AG04450 (cell line): ENCODE results near the gene ATXN1. TPM values are rescaled to one million over a fixed set of nuclear protein-coding genes. Genes with fewer than 3 reads are reported as not detected.

Experiments
- CTCF ChIA-PET: fragments of 300-600, 350-600 bp; formaldehyde crosslinking; extraction: SDS; loops from one replicate; lab custom pipeline; 2022; ENCODE audit warnings: antibody characterized with exemption, inconsistent platforms; lab: Charles Lee
- POLR2A ChIA-PET: fragments of 350-600 bp; formaldehyde crosslinking; extraction: SDS; loops from one replicate; lab custom pipeline; 2021; ENCODE audit warnings: antibody characterized with exemption, inconsistent platforms; lab: Yijun Ruan, JAX
- DNase-seq: peaks from one replicate; pipeline ENCODE4 v3.0.0-alpha.2; 2011; ENCODE audit warnings: low read depth, low spot score
- H3K27ac ChIP-seq: one replicate; pipeline ENCODE4 v1.5.1; 2012; ENCODE audit warnings: low read depth, low read length, control low read depth
- H3K27me3 ChIP-seq: one replicate; pipeline ENCODE4 v1.6.0; 2012; ENCODE audit warnings: low read length; ENCODE audit not compliant: control insufficient read depth, insufficient read depth
- H3K4me3 ChIP-seq: 2 replicates; pipeline ENCODE4 v1.5.1; 2011; ENCODE audit warnings: mild to moderate bottlenecking, low read depth, low read length, control low read depth
- H3K9me3 ChIP-seq: 2 replicates; pipeline ENCODE4 v1.5.1; 2012; ENCODE audit warnings: low read length; ENCODE audit not compliant: control insufficient read depth, insufficient read depth
- polyA plus RNA-seq: library from polyadenylated mRNA; depleted of rRNA; stranded (reverse); fragments of >200 nt; gene quantifications from 2 replicates; pipeline ENCODE4 v1.2.3, GENCODE V29; 2011
- TF ChIP-seq, protein P1 (sequence below): IDR thresholded peaks from 2 replicates; pipeline ENCODE4 v1.5.1; 2011; ENCODE audit warnings: low read depth, low read length, control low read depth, inconsistent platforms

ATXN1 gene
- polyA plus RNA-seq, 1 experiment, result 12.6 TPM

DNA sequence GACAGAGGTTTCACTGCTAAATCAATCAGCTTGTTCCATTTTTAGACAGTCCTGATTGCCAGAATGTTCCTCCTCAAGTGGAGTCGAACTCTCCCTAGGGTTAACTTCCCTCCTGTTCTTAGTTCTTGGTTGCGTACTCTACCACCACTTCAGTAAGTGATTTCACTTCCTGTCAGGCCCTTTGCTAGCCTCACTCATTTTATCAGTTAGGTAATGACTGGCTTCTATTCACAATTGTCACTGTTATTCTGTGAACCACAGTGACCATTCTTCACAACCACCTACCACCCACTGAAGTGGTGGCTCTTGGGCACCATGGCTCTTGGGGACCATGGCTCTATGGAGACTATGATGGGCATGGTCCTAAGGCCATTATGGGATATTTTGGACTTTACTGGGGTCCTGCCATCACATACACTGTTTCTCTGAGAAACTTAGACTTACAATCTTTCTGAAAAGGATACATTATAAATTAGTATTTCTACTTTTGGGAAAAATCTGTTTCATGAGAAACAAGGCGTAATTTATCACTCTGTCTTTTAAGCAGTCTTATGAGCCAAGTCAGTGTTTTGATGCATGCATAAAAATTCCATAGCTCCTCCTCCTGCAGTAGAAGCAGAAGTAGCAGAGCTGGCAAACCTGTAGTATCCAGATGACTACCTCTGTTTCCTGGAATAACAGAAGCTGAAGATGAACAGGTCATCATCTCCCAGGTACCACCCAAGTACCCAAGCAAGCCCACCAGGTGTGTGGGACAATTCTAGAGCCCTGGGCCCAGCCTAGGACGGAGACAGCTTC, 66.3 kb downstream of the ATXN1 start:
- no peaks in the 10 kb centered on the region for H3K9me3 ChIP-seq
- no peak overlapping the region for H3K4me3 ChIP-seq
- CTCF ChIA-PET, result no interaction called here
- no peak overlapping the region for H3K27ac ChIP-seq
- DNase-seq, result no peak
- no peaks in the 10 kb centered on the region for H3K27me3 ChIP-seq
- TF ChIP-seq, protein P1, sequence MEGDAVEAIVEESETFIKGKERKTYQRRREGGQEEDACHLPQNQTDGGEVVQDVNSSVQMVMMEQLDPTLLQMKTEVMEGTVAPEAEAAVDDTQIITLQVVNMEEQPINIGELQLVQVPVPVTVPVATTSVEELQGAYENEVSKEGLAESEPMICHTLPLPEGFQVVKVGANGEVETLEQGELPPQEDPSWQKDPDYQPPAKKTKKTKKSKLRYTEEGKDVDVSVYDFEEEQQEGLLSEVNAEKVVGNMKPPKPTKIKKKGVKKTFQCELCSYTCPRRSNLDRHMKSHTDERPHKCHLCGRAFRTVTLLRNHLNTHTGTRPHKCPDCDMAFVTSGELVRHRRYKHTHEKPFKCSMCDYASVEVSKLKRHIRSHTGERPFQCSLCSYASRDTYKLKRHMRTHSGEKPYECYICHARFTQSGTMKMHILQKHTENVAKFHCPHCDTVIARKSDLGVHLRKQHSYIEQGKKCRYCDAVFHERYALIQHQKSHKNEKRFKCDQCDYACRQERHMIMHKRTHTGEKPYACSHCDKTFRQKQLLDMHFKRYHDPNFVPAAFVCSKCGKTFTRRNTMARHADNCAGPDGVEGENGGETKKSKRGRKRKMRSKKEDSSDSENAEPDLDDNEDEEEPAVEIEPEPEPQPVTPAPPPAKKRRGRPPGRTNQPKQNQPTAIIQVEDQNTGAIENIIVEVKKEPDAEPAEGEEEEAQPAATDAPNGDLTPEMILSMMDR, result no peak
- POLR2A ChIA-PET, result no interaction called here

DNA sequence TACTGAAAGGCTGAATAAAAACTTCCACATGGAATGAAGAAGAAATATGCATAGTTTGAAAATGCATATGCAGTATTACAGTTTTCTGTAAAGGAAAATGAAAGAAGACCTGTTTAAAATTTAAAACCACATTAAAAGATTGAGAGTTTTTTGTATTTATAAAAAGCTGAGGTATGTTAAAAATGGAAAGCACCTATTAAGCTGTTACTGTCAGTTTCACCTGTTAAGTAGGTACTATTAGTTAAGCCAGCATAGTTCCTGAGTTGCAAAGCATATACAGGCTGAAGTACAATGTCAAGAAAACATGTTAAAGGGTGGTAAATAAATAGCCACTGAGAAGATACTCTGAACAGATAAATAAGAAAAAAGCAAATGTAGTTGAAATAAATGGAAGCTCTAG, 69.9 kb downstream of the ATXN1 start:
- H3K27me3 ChIP-seq, result no peaks in the 10 kb centered on the region
- POLR2A ChIA-PET, result no interaction called here
- CTCF ChIA-PET, result no interaction called here
- TF ChIP-seq, protein P1, result no peak
- DNase-seq, result no peak
- no peaks in the 10 kb centered on the region for H3K9me3 ChIP-seq
- no peak overlapping the region for H3K27ac ChIP-seq
- no peak overlapping the region for H3K4me3 ChIP-seq

DNA sequence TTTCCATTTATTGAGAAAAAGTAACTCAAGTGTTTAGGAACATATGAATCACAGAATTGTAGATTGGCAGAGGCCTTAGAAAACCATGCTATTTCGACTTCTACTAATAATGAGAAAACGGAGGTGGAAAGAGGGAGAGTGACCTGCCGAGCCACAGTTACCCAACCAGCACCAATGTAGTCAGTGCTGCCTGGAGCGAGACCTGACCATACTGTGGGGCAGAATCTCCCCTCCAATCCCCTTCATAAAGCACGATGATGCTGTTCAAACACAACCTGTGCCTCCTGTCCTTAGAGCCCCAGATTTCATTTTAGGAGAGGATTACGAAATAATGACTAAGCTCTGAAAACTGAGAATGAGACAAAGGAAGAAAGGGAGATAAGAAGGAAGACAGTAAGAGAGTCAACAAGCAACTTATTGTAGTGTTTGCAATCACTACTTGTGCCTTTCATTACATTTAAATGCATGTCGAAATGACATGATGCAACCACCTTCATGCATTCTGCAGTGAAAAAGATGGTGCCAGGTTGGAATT, 70.6 kb downstream of the ATXN1 start:
- TF ChIP-seq, protein P1, result no peak
- POLR2A ChIA-PET, result no interaction called here
- Histone ChIP-seq H3K4me3 (no peak overlapping the region), H3K27ac (no peak overlapping the region), H3K9me3 (no peaks in the 10 kb centered on the region), H3K27me3 (no peaks in the 10 kb centered on the region)
- no peak for DNase-seq
- CTCF ChIA-PET, result no interaction called here

DNA sequence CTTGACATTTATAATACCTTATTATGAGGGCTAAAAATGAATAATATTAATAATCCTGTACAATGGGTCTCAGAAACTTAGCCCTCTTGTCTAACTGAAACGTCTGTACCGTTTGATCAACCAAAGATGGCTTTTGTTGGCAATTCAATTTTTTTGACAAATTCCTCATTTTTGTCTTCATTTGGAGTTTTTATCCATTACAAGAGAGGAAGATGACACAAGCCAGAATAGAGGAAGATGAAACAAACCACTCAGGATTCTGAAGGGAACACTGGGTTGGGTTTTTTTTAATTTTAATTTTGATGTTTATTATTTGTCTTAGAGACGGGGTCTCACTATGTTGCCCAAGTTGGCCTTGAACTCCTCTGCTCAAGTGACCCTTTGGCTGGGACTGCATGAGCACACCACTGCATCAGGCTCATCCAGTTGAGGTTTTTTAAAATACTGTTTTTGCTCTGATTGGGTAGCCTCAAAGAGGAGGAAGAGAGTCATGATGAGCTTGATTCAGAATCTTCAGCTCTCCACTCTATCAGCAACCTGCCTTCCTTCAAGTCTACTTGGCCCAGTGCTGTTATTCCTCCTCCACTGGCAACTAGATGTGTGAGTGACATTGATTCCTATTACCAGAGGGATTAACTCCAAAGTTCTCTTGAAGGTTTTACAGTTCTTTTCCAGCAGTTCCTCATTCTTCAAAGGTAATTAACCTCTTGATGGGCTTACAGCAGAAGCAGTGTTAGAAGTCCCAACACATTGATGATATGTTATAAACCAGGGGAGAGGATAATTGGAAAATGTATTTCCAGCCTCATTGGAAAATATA, 71.3 kb downstream of the ATXN1 start:
- Histone ChIP-seq H3K27ac (no peak overlapping the region), H3K27me3 (no peaks in the 10 kb centered on the region), H3K4me3 (no peak overlapping the region), H3K9me3 (no peaks in the 10 kb centered on the region)
- no peak for DNase-seq
- POLR2A ChIA-PET, result no interaction called here
- CTCF ChIA-PET, result interaction anchor here (0.9 to 1.2 kb wide), 2 partner anchors 9 to 74 kb away, joined by 3 to 5 read pairs; no protein-coding TSS in a partner anchor
- TF ChIP-seq, protein P1, result no peak
